NCI-H2107 treated with DMSO at 0.1 percent for 48 hours (cell line): ENCODE data around the gene NHEJ1.

Source experiments
- DNase-seq: peaks from one replicate; lab custom pipeline; 2025; ENCODE audit not compliant: unreplicated experiment; lab: John Stamatoyannopoulos, UW

Gene NHEJ1

GRCh38 chr2:219124381-219125110 is 36.1 kb downstream of the NHEJ1 start:
- DNase-seq: no peak

- DNase-seq: no peak
Measured at GRCh38 chr2:219123356-219124135, 37.1 kb downstream of the NHEJ1 start.

DNA sequence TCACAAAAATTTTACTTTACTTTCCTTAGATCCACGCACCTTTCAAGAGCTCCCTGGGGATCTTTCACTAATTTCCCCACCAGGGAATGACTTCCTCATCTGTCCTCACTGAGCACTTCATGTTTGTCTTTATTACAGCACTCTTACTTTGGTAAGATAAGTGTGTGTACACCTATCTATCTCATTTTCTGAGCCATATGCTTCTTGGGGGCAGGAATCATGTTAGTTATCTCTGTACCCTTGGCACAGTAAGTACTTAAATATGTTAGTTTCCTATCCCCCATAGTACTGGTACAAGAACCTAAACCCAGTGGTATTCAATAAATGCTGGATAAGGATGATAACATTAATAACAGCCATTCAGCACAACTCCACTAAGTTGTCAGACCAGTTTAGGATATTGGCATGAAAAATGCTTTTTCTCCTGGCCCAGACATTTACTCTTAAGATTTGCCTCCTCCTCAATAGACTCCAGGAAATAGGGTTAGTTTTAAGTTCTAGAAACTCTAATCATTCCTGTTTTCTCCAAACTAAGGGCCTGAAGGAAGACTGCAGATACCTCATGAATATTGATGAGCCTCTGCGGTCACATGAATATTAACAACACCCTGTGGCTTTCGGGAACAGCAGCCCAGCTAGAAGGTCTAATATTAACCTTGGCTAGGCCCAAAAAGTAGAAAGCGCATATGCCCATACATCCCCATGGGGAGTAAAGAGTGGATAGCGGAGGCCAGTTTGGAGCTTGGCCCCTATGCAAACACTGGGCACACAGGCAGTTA is 38.2 kb downstream of the NHEJ1 start:
- no peak for DNase-seq

DNA sequence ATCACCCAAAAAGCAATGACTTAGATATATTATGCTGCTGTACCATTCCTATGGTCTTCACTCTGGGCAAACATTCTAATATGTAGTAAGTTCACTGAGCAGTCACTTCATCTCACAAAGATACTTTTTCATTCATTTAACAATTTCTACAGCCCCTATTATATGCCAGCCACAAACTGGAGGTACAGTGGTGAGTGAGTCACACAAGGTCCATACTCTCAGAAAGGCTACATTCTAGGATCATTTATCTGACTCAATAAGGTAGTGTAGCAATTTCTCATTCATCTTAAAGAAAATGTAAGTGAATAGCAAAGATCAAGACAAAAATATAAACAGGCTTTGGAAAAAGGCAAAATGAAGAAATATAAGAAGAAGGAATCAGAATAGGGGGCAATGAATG is 40.5 kb downstream of the NHEJ1 start:
- DNase-seq: no peak

DNA sequence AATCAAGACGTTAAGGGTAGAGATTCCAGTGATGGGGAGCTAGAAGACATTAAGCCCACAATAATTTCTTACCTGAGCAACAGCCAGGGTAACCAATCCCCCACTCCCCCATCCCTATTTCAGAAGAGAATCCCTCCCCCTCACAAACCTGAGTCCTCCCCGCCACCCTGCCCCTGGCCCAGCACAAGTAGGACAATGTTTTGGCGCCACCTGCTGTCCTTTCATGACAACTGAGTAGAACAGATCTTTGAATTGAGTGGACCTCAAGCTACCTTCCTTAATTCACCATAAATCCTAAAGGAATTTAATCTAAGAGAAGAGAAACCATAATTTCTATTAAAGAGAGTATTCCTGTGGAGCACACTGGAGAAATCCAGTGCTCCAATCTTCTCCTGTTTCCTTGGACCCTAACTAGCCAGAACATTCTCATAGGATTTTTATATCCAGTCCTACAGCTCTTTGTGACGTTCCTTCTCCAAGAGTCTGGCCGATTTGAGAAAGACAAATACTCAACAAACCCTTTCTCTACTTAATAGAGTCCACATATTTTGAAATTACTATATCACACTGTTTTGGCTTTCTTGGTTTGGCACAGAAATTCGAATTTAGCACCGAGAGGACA is 41.1 kb downstream of the NHEJ1 start:
- peak; percentile 10 for DNase-seq

- no peak for DNase-seq
Measured at GRCh38 chr2:219118504-219118903, 42.1 kb downstream of the NHEJ1 start.

GRCh38 chr2:219116776-219117646 is 43.6 kb downstream of the NHEJ1 start:
- DNase-seq: no peak

GRCh38 chr2:219112651-219113338 is 47.8 kb downstream of the NHEJ1 start:
- no peak for DNase-seq

DNA sequence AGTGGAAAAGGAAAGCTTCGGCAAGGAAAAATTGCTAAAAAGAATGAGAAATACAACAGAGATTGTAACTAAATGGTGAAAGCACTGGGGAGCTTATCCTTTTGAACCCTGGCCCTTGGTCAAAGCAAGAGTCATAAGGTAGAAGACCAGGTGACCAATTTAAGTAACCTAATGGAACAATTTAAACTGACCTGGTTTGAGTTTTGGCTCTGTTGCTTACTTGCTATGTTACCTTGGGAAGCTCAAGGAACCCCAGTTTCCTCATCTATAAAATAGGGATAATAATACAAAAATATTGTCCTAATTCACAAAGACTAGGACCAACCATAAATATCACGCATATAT is 48.6 kb downstream of the NHEJ1 start:
- DNase-seq: no peak

GRCh38 chr2:219111375-219112061 is 49.1 kb downstream of the NHEJ1 start:
- no peak for DNase-seq

GRCh38 chr2:219109471-219109870 is 51.1 kb downstream of the NHEJ1 start:
- DNase-seq: no peak

- no peak for DNase-seq
Measured at GRCh38 chr2:219107758-219108157, 52.9 kb downstream of the NHEJ1 start.

DNA sequence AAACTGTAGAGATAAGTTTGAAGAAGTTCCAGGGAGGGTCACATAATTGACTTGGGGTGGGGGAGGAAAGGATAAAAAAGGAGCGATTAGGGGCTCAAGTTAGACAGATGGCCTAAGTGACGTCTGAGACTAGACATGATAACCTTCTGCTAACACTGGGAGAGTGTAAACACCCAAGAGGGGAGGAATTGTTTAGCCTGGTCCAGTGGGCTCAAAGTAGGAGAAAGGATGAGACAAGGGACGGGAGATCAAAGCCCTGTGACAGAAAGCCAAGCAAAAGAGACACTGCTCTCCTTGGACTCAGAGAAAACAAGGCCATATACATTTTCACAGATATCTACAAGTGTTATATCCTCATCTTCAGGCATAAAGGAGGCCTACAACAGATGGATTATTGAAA is 54.4 kb downstream of the NHEJ1 start:
- no peak for DNase-seq

GRCh38 chr2:219104107-219105035 is 56.2 kb downstream of the NHEJ1 start:
- peak; percentile 30 for DNase-seq

DNA sequence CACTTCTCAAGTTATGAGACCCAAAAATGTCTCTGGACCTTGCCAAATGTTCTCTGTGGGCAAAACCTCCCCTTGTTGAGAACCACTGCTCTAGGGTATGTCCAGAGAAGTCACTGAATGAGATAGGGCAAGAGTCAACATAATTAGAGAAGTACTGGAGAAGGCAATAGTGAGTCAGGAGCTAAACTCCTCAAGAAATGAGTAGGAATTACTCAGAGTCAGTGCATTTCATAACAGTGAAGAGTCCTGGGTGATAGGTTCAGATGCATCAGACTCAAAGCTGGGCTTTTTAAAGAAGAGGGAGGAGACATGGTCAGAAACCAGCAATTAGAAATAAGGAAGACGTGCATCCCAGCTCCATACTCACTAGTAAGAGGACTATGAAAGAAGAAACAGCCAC is 61.3 kb downstream of the NHEJ1 start:
- DNase-seq: no peak

GRCh38 chr2:219095406-219095935 is 65.1 kb downstream of the NHEJ1 start:
- DNase-seq: no peak

DNA sequence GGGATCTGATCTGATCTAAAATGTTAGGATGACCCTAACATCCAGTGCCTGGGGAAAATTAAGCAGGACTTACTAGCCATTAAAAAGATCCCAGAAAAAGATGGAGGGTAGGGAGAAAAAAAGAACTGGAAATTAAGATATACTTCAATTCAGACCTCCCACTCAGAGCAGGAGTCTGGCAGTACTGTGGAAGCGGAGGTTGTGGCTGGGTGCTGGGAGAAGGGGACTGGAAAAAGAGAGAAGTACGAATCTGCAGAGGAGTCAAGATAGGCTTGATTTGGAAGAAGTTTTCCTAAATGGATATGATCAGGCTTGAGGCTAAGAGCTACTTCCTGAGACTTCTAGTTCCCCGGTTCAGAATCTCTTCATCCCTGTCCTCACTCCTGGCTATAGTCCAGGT is 66.4 kb downstream of the NHEJ1 start:
- DNase-seq: no peak
